ENCODE results near the gene FBXL2.

FBXL2 gene, protein sequence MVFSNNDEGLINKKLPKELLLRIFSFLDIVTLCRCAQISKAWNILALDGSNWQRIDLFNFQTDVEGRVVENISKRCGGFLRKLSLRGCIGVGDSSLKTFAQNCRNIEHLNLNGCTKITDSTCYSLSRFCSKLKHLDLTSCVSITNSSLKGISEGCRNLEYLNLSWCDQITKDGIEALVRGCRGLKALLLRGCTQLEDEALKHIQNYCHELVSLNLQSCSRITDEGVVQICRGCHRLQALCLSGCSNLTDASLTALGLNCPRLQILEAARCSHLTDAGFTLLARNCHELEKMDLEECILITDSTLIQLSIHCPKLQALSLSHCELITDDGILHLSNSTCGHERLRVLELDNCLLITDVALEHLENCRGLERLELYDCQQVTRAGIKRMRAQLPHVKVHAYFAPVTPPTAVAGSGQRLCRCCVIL

GRCh38 chr3:33277193-33277882, at the start of gene FBXL2:
TSS of gene FBXL2 (plus strand) at chr3:33277442. CDS start at chr3:33277513, 71 bp downstream.
- no peak for DNase-seq

- DNase-seq, result no peak
These were observed 48.2 kb upstream of the FBXL2 start for GRCh38 chr3:33229066-33229465.

GRCh38 chr3:33229947-33230346, 47.3 kb upstream of the FBXL2 start:
- DNase-seq, result no peak

- DNase-seq, result no peak
These were observed 45.3 kb upstream of the FBXL2 start for GRCh38 chr3:33231756-33232465.

- DNase-seq, result no peak
These were observed 43.4 kb upstream of the FBXL2 start for GRCh38 chr3:33233884-33234283.

DNA sequence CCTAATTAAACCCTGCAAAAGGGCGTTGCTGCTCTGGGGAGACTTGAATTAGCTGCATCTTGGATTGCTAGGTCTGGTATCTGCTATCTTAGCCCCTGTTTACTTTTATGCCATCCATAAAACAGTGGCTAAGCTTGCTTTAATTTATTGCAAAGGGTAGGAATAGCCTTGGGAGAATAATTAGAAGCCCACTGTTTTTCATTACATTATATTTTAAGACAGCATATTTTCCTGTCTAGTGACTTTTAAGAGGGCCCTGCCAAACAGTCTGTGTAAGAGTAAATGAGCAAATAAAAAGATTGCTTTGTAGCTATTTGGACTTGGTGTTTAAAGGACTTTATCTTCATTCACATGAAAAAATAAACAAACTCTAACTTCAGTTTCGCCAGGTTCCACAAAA, 41.2 kb upstream of the FBXL2 start:
- no peak for DNase-seq

GRCh38 chr3:33237439-33237838, 39.8 kb upstream of the FBXL2 start:
- DNase-seq, result no peak

DNA sequence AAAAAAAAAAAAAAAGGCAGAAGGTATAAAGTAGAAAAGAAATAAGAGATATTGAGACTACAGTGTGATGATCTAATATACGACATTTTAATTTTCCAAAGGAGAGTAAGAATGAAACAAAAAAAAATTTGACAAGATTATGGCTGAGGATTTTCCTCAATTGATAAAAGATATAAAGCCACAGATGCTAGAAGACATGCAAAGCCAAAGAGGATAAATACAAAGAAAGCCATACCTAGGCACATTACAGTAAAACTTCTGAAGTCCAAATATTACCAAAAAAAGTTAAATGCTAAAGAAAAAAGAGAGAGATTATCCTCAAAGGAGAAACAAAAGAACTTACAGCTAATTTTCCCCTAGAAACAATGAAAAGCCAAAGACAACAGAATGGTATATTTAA, 38.3 kb upstream of the FBXL2 start:
- no peak for DNase-seq

DNA sequence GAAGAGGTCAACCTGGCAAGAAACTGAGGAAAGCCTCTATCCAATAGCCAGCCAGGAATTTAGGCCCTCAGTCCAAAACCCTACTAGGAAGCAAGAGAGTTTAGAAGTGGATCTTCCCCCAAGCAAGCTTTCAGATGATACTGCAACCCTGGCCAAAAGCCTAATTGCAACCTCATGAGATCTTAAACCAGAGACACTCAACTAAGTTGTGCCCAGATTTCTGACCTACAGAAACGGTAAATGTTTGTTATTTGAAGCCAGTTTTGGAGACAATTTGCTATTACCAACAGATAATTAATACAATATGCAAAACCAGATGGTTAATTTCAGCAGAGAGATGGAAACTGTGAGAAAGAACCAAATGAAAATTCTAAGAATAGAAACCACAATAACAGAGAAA, 37.0 kb upstream of the FBXL2 start:
- DNase-seq, result no peak

DNA sequence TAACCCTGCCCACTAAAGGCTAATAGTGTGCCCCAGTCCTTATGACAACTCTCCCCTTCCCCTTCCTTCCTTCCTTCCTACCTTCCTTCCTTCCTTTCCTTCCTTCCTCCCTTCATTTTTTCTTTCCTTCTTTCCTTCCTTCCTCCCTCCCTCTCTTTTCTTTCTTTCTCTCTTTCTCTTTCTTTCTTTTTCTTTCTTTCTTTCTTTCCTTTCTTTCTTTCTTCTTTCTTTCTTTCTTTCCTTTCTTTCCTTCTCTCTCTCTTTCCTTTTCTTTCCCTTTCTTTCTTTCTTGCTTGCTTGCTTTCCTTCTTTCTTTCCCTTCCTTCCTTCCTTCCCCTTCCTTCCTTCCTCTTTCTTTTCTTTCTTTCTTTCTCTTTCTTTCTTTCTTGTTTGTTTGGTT, 30.5 kb upstream of the FBXL2 start:
- DNase-seq, result no peak

- no peak for DNase-seq
These were observed 26.5 kb upstream of the FBXL2 start for GRCh38 chr3:33250712-33251111.

DNA sequence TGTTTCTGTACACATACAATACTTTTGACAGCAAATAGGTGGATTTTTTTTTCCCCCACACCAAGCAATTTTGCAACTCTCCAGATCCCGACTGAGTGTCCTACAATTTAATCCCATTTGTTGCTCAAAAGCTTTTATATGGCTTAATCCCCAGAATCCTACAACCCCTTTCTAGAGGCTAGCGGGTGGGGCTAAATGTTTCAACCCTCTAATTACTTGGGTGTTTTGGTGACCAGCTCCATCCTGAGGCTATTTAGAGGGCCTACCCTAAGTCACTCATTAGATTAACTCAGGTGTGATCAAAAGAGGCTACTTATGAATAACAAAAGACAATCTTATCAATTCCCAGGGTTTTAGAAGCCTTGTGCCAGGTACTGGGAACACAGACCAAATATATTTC, 21.0 kb upstream of the FBXL2 start:
- no peak for DNase-seq

DNA sequence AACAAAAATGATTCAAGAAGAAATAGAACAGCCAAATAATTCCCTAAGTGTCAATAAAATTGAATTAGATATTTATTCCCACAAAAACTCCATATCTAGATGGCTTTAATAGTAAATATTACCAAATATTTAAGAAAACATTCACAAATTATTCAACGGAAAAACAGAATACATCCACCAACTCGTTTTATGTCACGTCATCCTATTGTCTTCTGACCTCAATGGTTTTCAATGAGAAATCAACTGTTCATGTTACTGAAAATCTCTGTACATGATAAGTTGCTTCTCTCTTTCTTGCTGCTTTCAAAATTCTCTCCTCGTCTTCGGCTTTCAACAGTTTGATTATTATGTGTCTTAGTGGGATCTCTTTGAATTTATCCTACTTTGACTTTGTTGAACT, 17.1 kb upstream of the FBXL2 start:
- DNase-seq, result no peak

GRCh38 chr3:33269385-33269784, 7.9 kb upstream of the FBXL2 start:
- no peak for DNase-seq

- no peak for DNase-seq
These were observed 5.9 kb upstream of the FBXL2 start for GRCh38 chr3:33271324-33271723.

DNA sequence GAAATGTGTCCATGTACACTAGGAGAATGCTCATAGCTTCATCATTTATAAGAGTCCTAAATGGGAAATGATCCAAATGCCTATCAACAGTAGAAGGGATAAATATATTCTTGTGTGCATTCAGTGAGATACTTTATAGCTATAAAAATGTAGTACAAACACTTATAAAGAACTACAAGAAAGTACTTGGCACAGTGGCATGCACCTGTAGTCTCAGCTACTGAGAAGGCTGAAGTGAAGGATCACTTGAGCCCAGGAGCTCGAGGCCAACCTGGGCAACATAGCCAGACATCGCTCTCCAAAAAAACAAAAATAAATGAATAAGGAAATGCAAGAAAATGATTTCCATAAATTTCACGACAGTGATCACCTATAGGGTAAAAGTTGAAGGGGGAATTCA, 3.6 kb upstream of the FBXL2 start:
- DNase-seq, result no peak

- no peak for DNase-seq
These were observed 921 bp downstream of the FBXL2 start for GRCh38 chr3:33278163-33278562.

DNA sequence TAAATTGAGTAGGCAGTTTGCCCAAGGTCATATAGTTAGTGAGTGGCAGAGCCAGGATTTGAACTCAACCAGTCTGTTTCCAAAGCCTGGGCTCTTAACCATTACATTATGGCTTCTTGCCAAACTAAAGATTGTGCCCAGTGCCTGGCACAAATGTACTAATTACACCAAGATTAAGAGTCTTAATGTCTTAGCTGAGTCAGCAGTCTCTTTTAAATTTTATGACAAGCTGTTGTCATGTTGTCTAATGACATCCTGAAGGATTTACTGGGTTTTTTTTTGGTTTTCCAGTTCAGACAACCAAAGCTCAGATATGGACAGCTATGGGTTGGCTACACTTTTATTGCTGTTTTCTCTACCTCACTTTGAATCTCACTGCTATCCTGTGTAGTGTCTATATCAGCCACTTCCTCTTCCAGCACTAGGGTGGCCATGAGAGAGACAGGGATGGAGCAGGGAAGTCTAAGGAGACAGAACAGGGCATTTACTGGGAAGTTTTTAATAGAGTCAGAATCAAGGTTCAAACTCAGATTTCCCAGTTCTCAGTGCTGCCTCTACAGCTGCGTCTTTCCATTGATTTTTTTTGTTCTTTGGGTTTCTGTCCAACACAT, 10.5 kb downstream of the FBXL2 start:
- no peak for DNase-seq

DNA sequence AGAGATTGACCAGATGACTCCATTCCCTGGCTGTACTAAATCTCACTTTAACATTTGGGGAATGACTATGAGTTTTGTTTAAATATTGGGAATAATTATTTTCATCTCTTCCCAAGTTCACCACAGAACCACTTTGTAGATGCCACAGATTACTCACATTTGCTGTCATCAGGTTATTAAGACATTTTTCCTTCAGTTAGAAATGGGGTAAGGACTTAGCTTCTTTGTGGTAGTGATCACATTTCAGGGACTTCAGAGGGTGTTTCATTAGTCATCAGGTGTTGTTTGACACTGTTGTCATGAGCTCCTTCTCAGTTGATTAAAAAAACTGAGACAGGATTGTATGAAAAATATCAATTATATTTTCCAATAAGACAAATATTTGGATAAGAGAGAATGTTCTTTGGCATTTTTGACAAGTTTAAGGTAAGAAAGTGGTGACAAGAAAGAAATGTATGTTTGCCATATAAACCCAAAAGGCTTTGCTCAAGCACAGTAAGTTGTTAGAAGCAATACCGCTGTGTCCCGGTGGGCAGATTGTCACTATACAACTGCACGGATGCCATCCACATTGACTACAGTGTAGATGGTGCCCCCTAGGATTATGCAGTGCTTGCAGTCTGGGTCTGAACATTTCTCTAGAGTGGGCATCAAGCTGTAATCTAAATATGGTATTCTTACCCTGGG, 22.3 kb downstream of the FBXL2 start:
- DNase-seq, result no peak

DNA sequence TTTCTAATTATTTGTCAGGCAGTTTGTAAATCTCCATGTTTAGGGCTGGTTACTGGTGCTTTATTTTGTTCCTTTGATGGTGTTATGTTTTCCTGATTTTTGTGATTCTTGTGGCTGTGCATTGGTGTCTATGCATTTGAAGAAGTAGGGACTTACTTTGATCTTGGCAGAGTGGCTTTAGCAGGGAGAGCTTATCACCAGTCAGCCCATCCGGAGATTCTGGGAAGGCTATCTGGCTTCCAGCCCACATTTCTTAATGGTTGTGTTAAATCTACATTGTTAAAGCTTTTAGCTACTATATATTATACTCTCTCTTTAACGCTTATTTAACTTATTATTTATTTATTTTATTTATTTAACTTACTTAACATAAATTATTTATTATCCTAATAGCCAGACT, 35.1 kb downstream of the FBXL2 start:
- no peak for DNase-seq

DNA sequence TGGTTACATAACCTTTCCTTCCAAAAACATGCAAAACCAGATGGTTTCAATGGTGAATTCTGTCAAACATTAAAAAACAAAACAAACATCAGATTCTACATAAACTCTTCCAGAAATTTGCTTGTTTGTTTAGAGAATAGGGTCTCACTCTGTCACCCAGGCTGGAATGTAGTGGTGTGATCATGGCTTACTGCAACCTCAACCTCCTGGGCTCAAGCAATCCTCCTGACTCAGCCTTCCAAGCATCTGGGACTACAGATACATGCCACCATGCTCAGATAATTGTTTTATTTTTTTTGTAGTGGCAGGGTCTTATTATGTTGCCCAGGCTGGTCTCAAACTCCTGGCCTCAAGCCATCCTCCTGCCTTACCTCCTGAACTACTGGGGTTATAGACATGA, 36.1 kb downstream of the FBXL2 start:
- DNase-seq, result no peak

DNA sequence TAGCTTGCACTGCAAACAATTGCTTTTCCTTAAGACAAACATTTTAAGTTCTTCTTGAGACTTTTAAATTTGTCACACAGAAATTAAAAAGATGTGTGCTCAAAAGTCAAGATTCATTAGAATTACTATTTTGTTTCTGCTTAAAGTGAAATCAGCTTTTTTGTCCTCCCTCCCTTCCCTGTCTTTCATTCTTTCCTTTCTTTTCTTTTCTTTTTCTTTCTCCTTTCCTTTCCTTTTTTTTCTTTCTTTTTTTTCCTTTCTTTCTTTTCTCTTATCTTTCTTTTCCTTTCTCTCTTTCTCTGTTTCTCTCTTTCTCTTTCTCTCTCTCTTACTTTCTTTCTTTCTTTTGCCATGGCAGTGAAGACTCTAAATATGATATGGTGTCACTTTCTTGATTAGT, 37.8 kb downstream of the FBXL2 start:
- DNase-seq, result no peak

- DNase-seq, result no peak
These were observed 38.6 kb downstream of the FBXL2 start for GRCh38 chr3:33315826-33316225.

Measured in activated T-cell treated with anti-CD3 and anti-CD28 coated beads for 4 hours (primary cell).